Skeletal muscle satellite cell (primary cell): ENCODE data around the gene TOR1AIP1.

ENCODE experiments used
- H3K27me3 ChIP-seq: 2 replicates; pipeline ENCODE4 v1.7.0; 2013; ENCODE audit warnings: low read length; ENCODE audit not compliant: control insufficient read depth, insufficient read depth
- H3K36me3 ChIP-seq: 2 replicates; pipeline ENCODE4 v1.7.0; 2013; ENCODE audit warnings: mild to moderate bottlenecking, control low read depth, low read length; ENCODE audit not compliant: insufficient read depth
- H3K4me1 ChIP-seq: 2 replicates; pipeline ENCODE4 v1.7.0; 2013; ENCODE audit warnings: low read length; ENCODE audit not compliant: control insufficient read depth, insufficient read depth
- H3K4me2 ChIP-seq: 2 replicates; pipeline ENCODE4 v1.7.0; 2013; ENCODE audit warnings: mild to moderate bottlenecking, low read length
- H3K4me3 ChIP-seq: 2 replicates; pipeline ENCODE4 v1.7.0; 2013; ENCODE audit warnings: low read length
- H3K9ac ChIP-seq: 2 replicates; pipeline ENCODE4 v1.7.0; 2013; ENCODE audit warnings: mild to moderate bottlenecking, low read depth, low read length, moderate library complexity
- H3K9me3 ChIP-seq: replicated peaks from 2 replicates; pipeline ENCODE4 v1.7.0; 2013; ENCODE audit warnings: mild to moderate bottlenecking, control low read depth, low read length

TOR1AIP1 gene

GRCh38 chr1:179968994-179969919, 87.2 kb downstream of the TOR1AIP1 start:
- peaks cover 2% of the 10 kb centered on the region for H3K9me3 ChIP-seq
- no peaks in the 10 kb centered on the region for H3K27me3 ChIP-seq
- H3K4me2 ChIP-seq, result peak overlapping the region; percentile 9
- no peak overlapping the region for H3K4me3 ChIP-seq
- H3K9ac ChIP-seq, result peak overlapping the region; percentile 28
- peaks cover 6% of the 10 kb centered on the region for H3K36me3 ChIP-seq
- H3K4me1 ChIP-seq, result peaks cover 18% of the 10 kb centered on the region
